HUES6 (cell line): ENCODE results near the gene GMDS.

Source experiments
- H3K27ac ChIP-seq: 2 replicates; pipeline ENCODE4 v1.7.0; 2013; ENCODE audit warnings: low read depth, mild to moderate bottlenecking, low read length, inconsistent platforms
- H3K27me3 ChIP-seq: 2 replicates; pipeline ENCODE4 v1.6.1; 2013; ENCODE audit warnings: low read length; ENCODE audit not compliant: control insufficient read depth, insufficient read depth
- H3K36me3 ChIP-seq: 2 replicates; pipeline ENCODE4 v1.6.1; 2013; ENCODE audit warnings: low read length; ENCODE audit not compliant: control insufficient read depth, insufficient read depth
- H3K4me1 ChIP-seq: 2 replicates; pipeline ENCODE4 v1.6.1; 2013; ENCODE audit warnings: low read length; ENCODE audit not compliant: control insufficient read depth, insufficient read depth
- H3K4me3 ChIP-seq: 2 replicates; pipeline ENCODE4 v1.5.1; 2013; ENCODE audit warnings: low read depth, low read length
- H3K9ac ChIP-seq: one replicate; pipeline ENCODE4 v1.6.1; 2013; ENCODE audit warnings: mild to moderate bottlenecking, low read length
- H3K9me3 ChIP-seq: 2 replicates; pipeline ENCODE4 v1.6.1; 2013; ENCODE audit warnings: low read depth, low read length; ENCODE audit not compliant: control insufficient read depth, insufficient read depth

The GMDS gene

DNA sequence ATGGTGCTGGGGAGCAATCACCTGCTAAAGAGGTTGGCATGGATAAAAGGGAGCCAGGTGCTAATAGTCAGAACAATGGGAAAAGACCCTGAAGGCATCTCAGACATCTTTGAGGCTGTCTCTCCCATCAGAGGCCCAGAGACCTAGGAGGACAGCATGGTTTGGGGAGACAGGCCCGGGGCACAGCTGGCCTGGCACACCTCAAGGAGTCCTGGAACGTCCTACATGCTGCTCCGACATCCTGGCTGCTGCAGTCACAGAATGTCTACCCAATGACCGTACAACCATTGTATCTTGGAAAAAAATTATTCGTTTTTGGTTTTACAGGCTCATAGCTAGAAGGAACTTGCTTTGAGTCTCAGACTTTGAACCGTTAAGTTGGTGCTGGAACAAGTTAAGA is 4.4 kb downstream of the GMDS start:
- Histone ChIP-seq H3K4me1 (peaks cover 28% of the 10 kb centered on the region), H3K9ac (no peak overlapping the region), H3K9me3 (no peaks in the 10 kb centered on the region), H3K4me3 (no peak overlapping the region; the same call in 1 of the 2 replicates), H3K27ac (no peak overlapping the region), H3K36me3 (no peaks in the 10 kb centered on the region), H3K27me3 (peaks cover 10% of the 10 kb centered on the region; the same call in 1 of the 2 replicates)

GRCh38 chr6:2237001-2237400 is 8.4 kb downstream of the GMDS start:
- Histone ChIP-seq H3K4me3 (no peak overlapping the region), H3K4me1 (peaks cover 21% of the 10 kb centered on the region), H3K9ac (no peak overlapping the region), H3K9me3 (no peaks in the 10 kb centered on the region), H3K27ac (no peak overlapping the region), H3K36me3 (no peaks in the 10 kb centered on the region), H3K27me3 (no peaks in the 10 kb centered on the region)

GRCh38 chr6:2235777-2236495 is 9.5 kb downstream of the GMDS start:
- H3K9ac ChIP-seq: no peak overlapping the region
- no peak overlapping the region for H3K27ac ChIP-seq
- H3K4me3 ChIP-seq: no peak overlapping the region
- H3K27me3 ChIP-seq: no peaks in the 10 kb centered on the region
- no peaks in the 10 kb centered on the region for H3K9me3 ChIP-seq
- H3K36me3 ChIP-seq: no peaks in the 10 kb centered on the region
- H3K4me1 ChIP-seq: peaks cover 18% of the 10 kb centered on the region

DNA sequence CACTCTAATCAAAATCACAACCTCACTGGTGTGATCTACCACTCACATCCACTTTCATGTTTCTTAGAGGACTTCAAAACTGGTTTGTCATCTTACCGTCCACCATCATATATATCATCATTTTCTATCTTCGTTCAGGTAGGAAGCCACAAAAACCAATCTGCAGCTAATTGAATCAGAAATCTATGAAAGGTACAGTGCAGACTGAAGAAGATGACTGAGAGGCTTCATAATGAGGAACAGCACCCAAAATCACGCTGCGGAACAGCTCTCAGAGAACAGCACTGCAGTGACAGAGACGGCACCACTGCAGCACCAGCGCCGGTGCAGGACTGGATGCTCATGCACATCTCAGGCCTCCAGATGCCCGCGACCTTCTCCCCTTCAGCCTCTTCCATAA is 13.0 kb downstream of the GMDS start:
- no peaks in the 10 kb centered on the region for H3K36me3 ChIP-seq
- no peaks in the 10 kb centered on the region for H3K27me3 ChIP-seq
- no peak overlapping the region for H3K27ac ChIP-seq
- no peaks in the 10 kb centered on the region for H3K9me3 ChIP-seq
- H3K4me1 ChIP-seq: peaks cover 25% of the 10 kb centered on the region
- H3K9ac ChIP-seq: no peak overlapping the region
- H3K4me3 ChIP-seq: no peak overlapping the region

GRCh38 chr6:2231438-2231837 is 14.0 kb downstream of the GMDS start:
- Histone ChIP-seq H3K27ac (no peak overlapping the region), H3K9me3 (no peaks in the 10 kb centered on the region), H3K27me3 (no peaks in the 10 kb centered on the region), H3K9ac (no peak overlapping the region), H3K4me1 (peaks cover 25% of the 10 kb centered on the region), H3K4me3 (no peak overlapping the region), H3K36me3 (no peaks in the 10 kb centered on the region)

GRCh38 chr6:2230659-2231277 is 14.6 kb downstream of the GMDS start:
- Histone ChIP-seq H3K27me3 (no peaks in the 10 kb centered on the region), H3K4me1 (peaks cover 25% of the 10 kb centered on the region), H3K27ac (no peak overlapping the region), H3K9ac (no peak overlapping the region), H3K9me3 (no peaks in the 10 kb centered on the region), H3K4me3 (no peak overlapping the region), H3K36me3 (no peaks in the 10 kb centered on the region)

DNA sequence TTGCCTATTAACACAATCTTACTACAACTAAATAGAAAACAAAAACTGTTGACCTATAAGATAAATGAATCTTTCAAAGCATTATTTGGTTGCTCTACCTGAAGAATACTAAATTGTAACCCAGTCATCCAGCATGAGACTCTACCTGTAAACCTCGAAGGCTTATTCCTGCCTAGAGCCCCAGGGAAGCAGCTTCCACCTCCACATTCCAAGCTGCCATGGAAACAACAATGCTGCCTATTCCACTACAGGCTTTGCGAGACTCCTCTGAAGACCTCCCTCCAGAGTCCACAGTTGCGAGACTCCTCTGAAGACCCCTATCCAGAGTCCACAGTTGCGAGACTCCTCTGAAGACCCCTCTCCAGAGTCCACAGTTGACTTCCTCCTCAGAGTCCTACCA is 15.7 kb downstream of the GMDS start:
- H3K27me3 ChIP-seq: no peaks in the 10 kb centered on the region
- peaks cover 25% of the 10 kb centered on the region for H3K4me1 ChIP-seq
- H3K36me3 ChIP-seq: no peaks in the 10 kb centered on the region
- no peak overlapping the region for H3K9ac ChIP-seq
- H3K27ac ChIP-seq: no peak overlapping the region
- H3K9me3 ChIP-seq: no peaks in the 10 kb centered on the region
- H3K4me3 ChIP-seq: no peak overlapping the region

- no peak overlapping the region for H3K9ac ChIP-seq
- no peaks in the 10 kb centered on the region for H3K27me3 ChIP-seq
- peaks cover 25% of the 10 kb centered on the region for H3K4me1 ChIP-seq
- H3K27ac ChIP-seq: no peak overlapping the region
- H3K9me3 ChIP-seq: no peaks in the 10 kb centered on the region
- no peak overlapping the region for H3K4me3 ChIP-seq
- no peaks in the 10 kb centered on the region for H3K36me3 ChIP-seq
These were observed 16.4 kb downstream of the GMDS start for GRCh38 chr6:2229039-2229438.

GRCh38 chr6:2228392-2228791 is 17.0 kb downstream of the GMDS start:
- no peak overlapping the region for H3K4me3 ChIP-seq
- peaks cover 25% of the 10 kb centered on the region for H3K4me1 ChIP-seq
- H3K9me3 ChIP-seq: no peaks in the 10 kb centered on the region
- no peaks in the 10 kb centered on the region for H3K27me3 ChIP-seq
- no peak overlapping the region for H3K27ac ChIP-seq
- H3K9ac ChIP-seq: no peak overlapping the region
- H3K36me3 ChIP-seq: no peaks in the 10 kb centered on the region

- Histone ChIP-seq H3K27ac (no peak overlapping the region), H3K36me3 (no peaks in the 10 kb centered on the region), H3K27me3 (no peaks in the 10 kb centered on the region), H3K4me3 (no peak overlapping the region), H3K9me3 (no peaks in the 10 kb centered on the region), H3K9ac (no peak overlapping the region), H3K4me1 (peaks cover 27% of the 10 kb centered on the region)
These were observed 18.6 kb downstream of the GMDS start for GRCh38 chr6:2226775-2227174.

DNA sequence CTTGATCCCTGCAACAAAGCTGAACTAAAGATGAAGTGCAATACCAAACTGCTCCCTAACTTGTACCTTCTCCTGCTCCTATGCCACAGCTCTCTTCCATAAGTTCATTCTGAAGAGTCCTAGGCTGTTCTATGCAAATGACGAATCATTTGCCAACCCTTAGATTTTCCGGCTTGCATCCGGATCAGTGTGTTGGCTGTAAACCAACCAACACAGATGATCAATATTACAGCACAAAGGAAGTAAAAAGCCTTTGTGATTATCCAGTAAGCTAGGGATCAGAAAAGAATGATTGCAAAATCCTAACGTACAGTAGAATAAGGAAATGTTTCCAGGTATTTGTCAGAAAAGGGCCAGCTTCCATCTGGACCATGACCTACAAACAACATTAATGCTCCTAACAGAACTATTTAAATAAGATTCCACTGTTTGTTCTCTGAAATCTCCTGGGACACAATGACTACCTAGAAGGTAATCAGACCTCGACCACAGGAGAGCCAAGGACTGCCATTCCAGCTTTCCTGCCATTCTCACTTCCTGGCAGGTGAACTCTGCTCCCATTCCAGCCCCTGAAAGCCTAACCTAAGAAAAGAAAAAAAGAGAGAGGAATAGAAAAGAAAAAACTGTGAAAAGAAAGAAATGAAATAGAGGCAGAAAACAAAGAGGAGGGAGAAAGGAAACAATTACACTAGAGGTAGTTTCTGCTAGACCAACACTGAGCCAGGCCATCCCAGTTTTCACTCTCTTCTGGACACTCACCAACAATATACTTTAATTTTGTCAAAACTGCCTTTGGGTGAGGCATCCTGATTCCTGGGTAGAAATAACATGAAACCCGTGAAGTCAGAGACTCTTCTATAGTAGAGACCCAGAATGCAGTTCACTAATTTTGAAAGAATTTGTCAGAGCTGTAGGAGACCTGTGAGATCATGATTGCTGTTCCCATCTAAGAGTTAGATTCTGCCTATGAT is 19.7 kb downstream of the GMDS start:
- Histone ChIP-seq H3K9ac (no peak overlapping the region), H3K27ac (no peak overlapping the region), H3K9me3 (no peaks in the 10 kb centered on the region), H3K36me3 (no peaks in the 10 kb centered on the region), H3K4me1 (peaks cover 19% of the 10 kb centered on the region), H3K4me3 (no peak overlapping the region), H3K27me3 (no peaks in the 10 kb centered on the region)
